LNCaP clone FGC (cell line): ENCODE data around the gene JAM3.
"Not testable (repeated sequence)": the region's sequence is repeated elsewhere in the genome, so short reads cannot be mapped to it uniquely, and the experiment has no call there.

ENCODE experiments used
- DNase-seq: peaks from one replicate; pipeline ENCODE4 v3.0.0-alpha.2; 2011; ENCODE audit warnings: low read depth
- H3K4me3 ChIP-seq: 2 replicates; pipeline ENCODE4 v1.5.1; 2011; ENCODE audit warnings: mild to moderate bottlenecking, low read depth, low read length, control low read depth
- CTCF ChIP-seq: IDR thresholded peaks from 2 replicates; pipeline ENCODE4 v1.5.1; 2012; ENCODE audit warnings: mild to moderate bottlenecking; ENCODE audit not compliant: control insufficient read depth, insufficient read depth; ENCODE audit errors: extremely low read depth

Gene JAM3

GRCh38 chr11:134071306-134071705 lies 2.4 kb downstream of the JAM3 start:
- TF ChIP-seq CTCF: no peak
- H3K4me3 ChIP-seq: no peak overlapping the region
- DNase-seq: no peak

- H3K4me3 ChIP-seq: no peak overlapping the region
- DNase-seq: no peak
- no peak for TF ChIP-seq CTCF
Measured at GRCh38 chr11:134071766-134072402, 3.0 kb downstream of the JAM3 start.

- no peak overlapping the region for H3K4me3 ChIP-seq
- no peak for TF ChIP-seq CTCF
- no peak for DNase-seq
Measured at GRCh38 chr11:134072844-134073243, 4.0 kb downstream of the JAM3 start.

- no peak overlapping the region for H3K4me3 ChIP-seq
- TF ChIP-seq CTCF: no peak
- DNase-seq: no peak
Measured at GRCh38 chr11:134074346-134074745, 5.5 kb downstream of the JAM3 start.

- no peak for DNase-seq
- no peak overlapping the region for H3K4me3 ChIP-seq
- TF ChIP-seq CTCF: no peak
Measured at GRCh38 chr11:134074766-134075165, 5.9 kb downstream of the JAM3 start.

- H3K4me3 ChIP-seq: no peak overlapping the region
- DNase-seq: no peak
- TF ChIP-seq CTCF: no peak
Measured at GRCh38 chr11:134079317-134079716, 10.4 kb downstream of the JAM3 start.

GRCh38 chr11:134081258-134081657 lies 12.4 kb downstream of the JAM3 start:
- not testable (repeated sequence) for H3K4me3 ChIP-seq, DNase-seq
